Bronchial epithelial cell (primary cell): ENCODE measurements around the gene DNAH14. TPM values are rescaled to one million over a fixed set of nuclear protein-coding genes. Genes with fewer than 3 reads are reported as not detected.

Experiments used
- DNase-seq: peaks from one replicate; pipeline ENCODE4 v3.0.0-alpha.2; 2010; ENCODE audit warnings: low read depth
- FAIRE-seq: peaks from 2 replicates; lab custom pipeline; 2011; peaks lifted over from hg19 to GRCh38; lab: Jason Lieb, UNC
- H3K27me3 ChIP-seq: 2 replicates; pipeline ENCODE4 v1.5.1; 2011; ENCODE audit warnings: low read length; ENCODE audit not compliant: control insufficient read depth, insufficient read depth
- H3K36me3 ChIP-seq: 2 replicates; pipeline ENCODE4 v1.5.1; 2011; ENCODE audit warnings: low read length; ENCODE audit not compliant: control insufficient read depth, insufficient read depth
- H3K4me3 ChIP-seq: 2 replicates; pipeline ENCODE4 v1.5.1; 2011; ENCODE audit warnings: mild to moderate bottlenecking, low read depth, low read length, control low read depth
- CTCF ChIP-seq: IDR thresholded peaks from 2 replicates; pipeline ENCODE4 v1.5.1; 2011; ENCODE audit warnings: mild to moderate bottlenecking, moderate library complexity, low read length, control low read depth, inconsistent platforms; ENCODE audit not compliant: insufficient read depth, severe bottlenecking
- total RNA-seq: library from RNA; depleted of rRNA; stranded (reverse); fragments of >200 nt; gene quantifications from 2 replicates; pipeline ENCODE4 v1.2.1, GENCODE V29; 2014

Gene DNAH14
- total RNA-seq, 1 donor from 2014 or later: 10.5 TPM

- no peaks in the 10 kb centered on the region for H3K27me3 ChIP-seq
- H3K36me3 ChIP-seq: peaks cover 4% of the 10 kb centered on the region
- FAIRE-seq: no peak
- no peak for DNase-seq
- no peak for TF ChIP-seq CTCF
- no peak overlapping the region for H3K4me3 ChIP-seq
Measured at GRCh38 chr1:225406976-225407725, 477.7 kb downstream of the DNAH14 start.

- H3K4me3 ChIP-seq: no peak overlapping the region
- H3K27me3 ChIP-seq: no peaks in the 10 kb centered on the region
- DNase-seq (no peak), FAIRE-seq (no peak)
- peaks cover 4% of the 10 kb centered on the region for H3K36me3 ChIP-seq
- TF ChIP-seq CTCF: no peak
Measured at GRCh38 chr1:225407755-225408154, 478.3 kb downstream of the DNAH14 start.

GRCh38 chr1:225408249-225408648, 478.8 kb downstream of the DNAH14 start:
- FAIRE-seq (no peak), DNase-seq (no peak)
- Histone ChIP-seq H3K36me3 (peaks cover 4% of the 10 kb centered on the region), H3K27me3 (no peaks in the 10 kb centered on the region), H3K4me3 (no peak overlapping the region)
- TF ChIP-seq CTCF: no peak

GRCh38 chr1:225409051-225409450, 479.6 kb downstream of the DNAH14 start:
- DNase-seq: no peak
- peaks cover 4% of the 10 kb centered on the region for H3K36me3 ChIP-seq
- FAIRE-seq: no peak

GRCh38 chr1:225410036-225410435, 480.6 kb downstream of the DNAH14 start:
- no peak for TF ChIP-seq CTCF
- no peaks in the 10 kb centered on the region for H3K27me3 ChIP-seq
- no peak overlapping the region for H3K4me3 ChIP-seq
- FAIRE-seq (no peak), DNase-seq (no peak)
- H3K36me3 ChIP-seq: peaks cover 7% of the 10 kb centered on the region

More at GRCh38 chr1:225409051-225409450, 479.6 kb downstream of the DNAH14 start:
- no peak for TF ChIP-seq CTCF
- no peak overlapping the region for H3K4me3 ChIP-seq
- no peaks in the 10 kb centered on the region for H3K27me3 ChIP-seq
